Measurements from ENCODE around the gene HCAR2.

The HCAR2 gene

DNA sequence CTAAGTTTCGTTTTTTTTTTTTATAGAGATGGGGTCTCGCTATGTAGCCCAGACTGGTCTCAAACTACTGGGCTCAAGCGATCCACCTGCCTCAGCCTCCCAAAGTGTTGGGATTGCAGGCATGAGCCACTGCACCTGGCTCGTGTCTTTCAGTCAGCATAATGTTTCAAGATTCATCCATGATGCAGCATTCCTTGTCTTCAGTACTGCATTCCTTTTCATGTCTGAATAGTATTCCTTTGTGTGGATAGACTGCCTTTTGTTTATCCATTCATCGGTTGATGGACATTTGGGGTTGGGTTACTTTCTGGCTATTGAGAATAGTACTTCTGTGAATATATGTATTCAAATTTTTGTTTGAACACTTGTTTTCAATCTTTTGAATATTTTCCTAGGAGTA lies 37.4 kb downstream of the HCAR2 start:
- H3K79me1 ChIP-seq (ENCODE audit: low read depth, low read length): no peaks in the 10 kb centered on the region
- no peak overlapping the region for H2BK15ac ChIP-seq (ENCODE audit: low read length)
- no peak overlapping the region for H3K23ac ChIP-seq (ENCODE audit: low read depth, low read length, poor library complexity)
- H3K18ac ChIP-seq (ENCODE audit: low read length): no peak overlapping the region
- H3K9me3 ChIP-seq (replicated peaks in 1 of 2; ENCODE audit: control insufficient read depth in 2 of 2, insufficient read depth in 1 of 2, low read depth in 1 of 2, low read length in 2 of 2): no peaks in the 10 kb centered on the region
- no peak overlapping the region for H2AK5ac ChIP-seq (ENCODE audit: low read depth, low read length)
- no peak overlapping the region for H4K91ac ChIP-seq (ENCODE audit: low read depth, low read length, poor library complexity)
- H3K9ac ChIP-seq (ENCODE audit: low read depth, low read length, poor library complexity): no peak overlapping the region
- no peak overlapping the region for H4K8ac ChIP-seq (ENCODE audit: low read depth, low read length)
- H3K4me1 ChIP-seq (ENCODE audit: control insufficient read depth in 2 of 2, insufficient read depth in 1 of 2, low read depth in 1 of 2, low read length in 2 of 2): no peaks in the 10 kb centered on the region
- H3K4me3 ChIP-seq (ENCODE audit: low read length in 2 of 2): no peak overlapping the region
- H3K27me3 ChIP-seq (ENCODE audit: control insufficient read depth in 3 of 3, insufficient read depth in 3 of 3, low read depth in 1 of 3, low read length in 3 of 3): no peaks in the 10 kb centered on the region
- H3K36me3 ChIP-seq (replicated peaks in 1 of 2; ENCODE audit: control insufficient read depth in 2 of 2, insufficient read depth in 2 of 2, low read length in 2 of 2): peaks cover 0 to 2% of the 10 kb centered on the region in 2 donors
- H3K14ac ChIP-seq (ENCODE audit: low read length): no peak overlapping the region
- WGBS, 2 donors (ENCODE audit: extremely low coverage in 2 of 2, insufficient read length in 2 of 2, insufficient replicate concordance in 1 of 2): no CpG with 5 or more reads among the region's 5 CpGs
- no peak overlapping the region for H3K27ac ChIP-seq (replicated peaks; ENCODE audit: low read length)
- H3K4me2 ChIP-seq (ENCODE audit: insufficient read depth, low read length, poor library complexity, severe bottlenecking): no peak overlapping the region
- no peak overlapping the region for H2AFZ ChIP-seq (ENCODE audit: low read length)
- H2BK120ac ChIP-seq (ENCODE audit: low read depth, low read length): no peak overlapping the region
- DNase-seq (ENCODE audit: low spot score): no peak
- no peak overlapping the region for H2BK5ac ChIP-seq (ENCODE audit: low read length)
- H3K4ac ChIP-seq (ENCODE audit: low read length): no peak overlapping the region
- H2BK12ac ChIP-seq (ENCODE audit: low read length): no peak overlapping the region

DNA sequence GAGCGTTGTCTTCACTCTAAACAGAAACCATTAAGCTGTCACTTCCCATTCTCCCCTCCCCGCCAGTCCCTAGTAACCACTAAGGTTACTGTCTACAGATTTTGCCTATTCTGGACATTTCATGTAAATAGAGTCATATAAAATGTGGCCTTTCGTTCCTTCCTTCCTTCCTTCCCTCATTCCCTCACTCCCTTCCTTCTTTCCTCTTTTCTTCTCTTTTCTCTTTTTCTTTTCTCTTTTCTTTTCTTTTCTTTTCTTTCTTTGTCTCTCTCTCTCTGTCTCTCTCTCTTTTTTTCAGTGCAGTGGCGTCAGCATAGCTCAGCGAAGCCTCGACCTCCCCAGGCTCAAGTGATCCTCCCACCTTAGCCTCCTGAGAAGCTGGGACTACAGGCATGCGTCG lies 37.8 kb downstream of the HCAR2 start:
- Histone ChIP-seq H4K91ac (ENCODE audit: low read depth, low read length, poor library complexity) (no peak overlapping the region), H3K9me3 (replicated peaks in 1 of 2; ENCODE audit: control insufficient read depth in 2 of 2, insufficient read depth in 1 of 2, low read depth in 1 of 2, low read length in 2 of 2) (no peaks in the 10 kb centered on the region), H2AK5ac (ENCODE audit: low read depth, low read length) (no peak overlapping the region), H3K27me3 (ENCODE audit: control insufficient read depth in 3 of 3, insufficient read depth in 3 of 3, low read depth in 1 of 3, low read length in 3 of 3) (no peaks in the 10 kb centered on the region), H3K14ac (ENCODE audit: low read length) (no peak overlapping the region), H3K4me3 (ENCODE audit: low read length in 2 of 2) (no peak overlapping the region), H2BK15ac (ENCODE audit: low read length) (no peak overlapping the region), H3K4me1 (ENCODE audit: control insufficient read depth in 2 of 2, insufficient read depth in 1 of 2, low read depth in 1 of 2, low read length in 2 of 2) (no peaks in the 10 kb centered on the region), H3K9ac (ENCODE audit: low read depth, low read length, poor library complexity) (no peak overlapping the region), H3K23ac (ENCODE audit: low read depth, low read length, poor library complexity) (no peak overlapping the region), H3K18ac (ENCODE audit: low read length) (no peak overlapping the region), H3K79me1 (ENCODE audit: low read depth, low read length) (no peaks in the 10 kb centered on the region), H3K4me2 (ENCODE audit: insufficient read depth, low read length, poor library complexity, severe bottlenecking) (no peak overlapping the region), H4K8ac (ENCODE audit: low read depth, low read length) (no peak overlapping the region), H3K27ac (replicated peaks; ENCODE audit: low read length) (no peak overlapping the region), H2AFZ (ENCODE audit: low read length) (no peak overlapping the region), H2BK12ac (ENCODE audit: low read length) (no peak overlapping the region), H2BK120ac (ENCODE audit: low read depth, low read length) (no peak overlapping the region), H3K4ac (ENCODE audit: low read length) (no peak overlapping the region), H3K36me3 (replicated peaks in 1 of 2; ENCODE audit: control insufficient read depth in 2 of 2, insufficient read depth in 2 of 2, low read length in 2 of 2) (peaks cover 0 to 5% of the 10 kb centered on the region in 2 donors), H2BK5ac (ENCODE audit: low read length) (no peak overlapping the region)
- WGBS, 2 donors (ENCODE audit: extremely low coverage in 2 of 2, insufficient read length in 2 of 2, insufficient replicate concordance in 1 of 2): no CpG with 5 or more reads among the region's 8 CpGs
- no peak for DNase-seq (ENCODE audit: low spot score)

- H2BK15ac ChIP-seq (ENCODE audit: low read length): no peak overlapping the region
- H2AFZ ChIP-seq (ENCODE audit: low read length): no peak overlapping the region
- H3K27me3 ChIP-seq (ENCODE audit: control insufficient read depth in 3 of 3, insufficient read depth in 3 of 3, low read depth in 1 of 3, low read length in 3 of 3): no peaks in the 10 kb centered on the region
- no peak overlapping the region for H3K4me3 ChIP-seq (ENCODE audit: low read length in 2 of 2)
- no peak overlapping the region for H2BK5ac ChIP-seq (ENCODE audit: low read length)
- H2BK120ac ChIP-seq (ENCODE audit: low read depth, low read length): no peak overlapping the region
- H3K4me2 ChIP-seq (ENCODE audit: insufficient read depth, low read length, poor library complexity, severe bottlenecking): no peak overlapping the region
- no peak overlapping the region for H2BK12ac ChIP-seq (ENCODE audit: low read length)
- H4K91ac ChIP-seq (ENCODE audit: low read depth, low read length, poor library complexity): no peak overlapping the region
- no peaks in the 10 kb centered on the region for H3K9me3 ChIP-seq (replicated peaks in 1 of 2; ENCODE audit: control insufficient read depth in 2 of 2, insufficient read depth in 1 of 2, low read depth in 1 of 2, low read length in 2 of 2)
- no peak overlapping the region for H2AK5ac ChIP-seq (ENCODE audit: low read depth, low read length)
- H4K8ac ChIP-seq (ENCODE audit: low read depth, low read length): no peak overlapping the region
- H3K27ac ChIP-seq (replicated peaks; ENCODE audit: low read length): no peak overlapping the region
- no peak overlapping the region for H3K4ac ChIP-seq (ENCODE audit: low read length)
- no peaks in the 10 kb centered on the region for H3K79me1 ChIP-seq (ENCODE audit: low read depth, low read length)
- H3K4me1 ChIP-seq (ENCODE audit: control insufficient read depth in 2 of 2, insufficient read depth in 1 of 2, low read depth in 1 of 2, low read length in 2 of 2): no peaks in the 10 kb centered on the region
- peaks cover 0 to 7% of the 10 kb centered on the region in 2 donors for H3K36me3 ChIP-seq (replicated peaks in 1 of 2; ENCODE audit: control insufficient read depth in 2 of 2, insufficient read depth in 2 of 2, low read length in 2 of 2)
- no peak overlapping the region for H3K9ac ChIP-seq (ENCODE audit: low read depth, low read length, poor library complexity)
- H3K23ac ChIP-seq (ENCODE audit: low read depth, low read length, poor library complexity): no peak overlapping the region
- WGBS, 2 donors (ENCODE audit: extremely low coverage in 2 of 2, insufficient read length in 2 of 2, insufficient replicate concordance in 1 of 2): no CpG with 5 or more reads among the region's 3 CpGs
- H3K18ac ChIP-seq (ENCODE audit: low read length): no peak overlapping the region
- no peak for DNase-seq (ENCODE audit: low spot score)
- no peak overlapping the region for H3K14ac ChIP-seq (ENCODE audit: low read length)
Observed at GRCh38 chr12:122661938-122662337, 41.2 kb downstream of the HCAR2 start.

DNA sequence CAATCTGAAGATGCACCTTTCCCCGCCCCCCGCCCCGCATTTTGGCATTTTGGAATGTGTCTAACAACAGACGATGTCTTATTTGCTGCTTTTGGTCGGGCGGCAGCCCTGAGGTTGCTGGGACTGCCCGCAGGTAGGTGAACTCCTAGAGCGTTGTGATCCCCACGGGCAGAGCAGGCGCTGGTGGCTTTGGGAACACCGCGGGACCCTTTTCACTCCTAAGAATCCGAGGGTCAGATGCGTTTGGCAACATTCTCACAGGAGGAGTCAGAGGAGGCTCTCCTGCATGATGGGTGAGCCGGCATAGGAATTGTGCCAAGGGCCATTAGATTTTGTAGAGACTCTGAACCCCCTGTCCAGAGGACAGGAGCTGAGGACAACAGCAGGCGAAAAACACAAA lies 41.9 kb downstream of the HCAR2 start:
- no peak overlapping the region for H2BK15ac ChIP-seq (ENCODE audit: low read length)
- no peak for DNase-seq (ENCODE audit: low spot score)
- H3K4me2 ChIP-seq (ENCODE audit: insufficient read depth, low read length, poor library complexity, severe bottlenecking): no peak overlapping the region
- H2AFZ ChIP-seq (ENCODE audit: low read length): no peak overlapping the region
- WGBS, 2 donors (ENCODE audit: extremely low coverage in 2 of 2, insufficient read length in 2 of 2, insufficient replicate concordance in 1 of 2): no CpG with 5 or more reads among the region's 16 CpGs
- no peak overlapping the region for H3K23ac ChIP-seq (ENCODE audit: low read depth, low read length, poor library complexity)
- H2BK5ac ChIP-seq (ENCODE audit: low read length): no peak overlapping the region
- H4K91ac ChIP-seq (ENCODE audit: low read depth, low read length, poor library complexity): no peak overlapping the region
- H4K8ac ChIP-seq (ENCODE audit: low read depth, low read length): no peak overlapping the region
- H3K9me3 ChIP-seq (replicated peaks in 1 of 2; ENCODE audit: control insufficient read depth in 2 of 2, insufficient read depth in 1 of 2, low read depth in 1 of 2, low read length in 2 of 2): no peaks in the 10 kb centered on the region
- H3K9ac ChIP-seq (ENCODE audit: low read depth, low read length, poor library complexity): no peak overlapping the region
- no peaks in the 10 kb centered on the region for H3K4me1 ChIP-seq (ENCODE audit: control insufficient read depth in 2 of 2, insufficient read depth in 1 of 2, low read depth in 1 of 2, low read length in 2 of 2)
- H2AK5ac ChIP-seq (ENCODE audit: low read depth, low read length): no peak overlapping the region
- no peak overlapping the region for H3K27ac ChIP-seq (replicated peaks; ENCODE audit: low read length)
- H3K4me3 ChIP-seq (ENCODE audit: low read length in 2 of 2): no peak overlapping the region
- no peak overlapping the region for H3K18ac ChIP-seq (ENCODE audit: low read length)
- H3K14ac ChIP-seq (ENCODE audit: low read length): no peak overlapping the region
- H3K4ac ChIP-seq (ENCODE audit: low read length): no peak overlapping the region
- no peaks in the 10 kb centered on the region for H3K27me3 ChIP-seq (ENCODE audit: control insufficient read depth in 3 of 3, insufficient read depth in 3 of 3, low read depth in 1 of 3, low read length in 3 of 3)
- H3K36me3 ChIP-seq (replicated peaks in 1 of 2; ENCODE audit: control insufficient read depth in 2 of 2, insufficient read depth in 2 of 2, low read length in 2 of 2): peaks cover 0 to 11% of the 10 kb centered on the region in 2 donors
- H3K79me1 ChIP-seq (ENCODE audit: low read depth, low read length): no peaks in the 10 kb centered on the region
- no peak overlapping the region for H2BK12ac ChIP-seq (ENCODE audit: low read length)
- H2BK120ac ChIP-seq (ENCODE audit: low read depth, low read length): no peak overlapping the region
